Stimulated activated naive CD4-positive, alpha-beta T cell treated with Interleukin-2 at 50 U/mL for 16 hours (primary cell): Measurements from ENCODE around the gene BMAL1.
A peak's percentile ranks its signal among the peaks of the same experiment; 100 is the strongest.

Experiments used
- DNase-seq: peaks from one replicate; lab custom pipeline; 2025; lab: John Stamatoyannopoulos, UW

BMAL1 gene

GRCh38 chr11:13343931-13344717, 66.5 kb downstream of the BMAL1 start:
- peak; percentile 65 for DNase-seq

GRCh38 chr11:13344818-13345217, 67.2 kb downstream of the BMAL1 start:
- DNase-seq: no peak

GRCh38 chr11:13346470-13346869, 68.9 kb downstream of the BMAL1 start:
- no peak for DNase-seq

- no peak for DNase-seq
Measured at GRCh38 chr11:13347901-13348300, 70.3 kb downstream of the BMAL1 start.

GRCh38 chr11:13348305-13348704, 70.7 kb downstream of the BMAL1 start:
- DNase-seq: no peak

GRCh38 chr11:13349046-13349445, 71.5 kb downstream of the BMAL1 start:
- no peak for DNase-seq

- no peak for DNase-seq
Measured at GRCh38 chr11:13349581-13349980, 72.0 kb downstream of the BMAL1 start.

GRCh38 chr11:13352711-13353110, 75.1 kb downstream of the BMAL1 start:
- DNase-seq: no peak

GRCh38 chr11:13354335-13354734, 76.7 kb downstream of the BMAL1 start:
- no peak for DNase-seq

- no peak for DNase-seq
Measured at GRCh38 chr11:13355191-13355590, 77.6 kb downstream of the BMAL1 start.

GRCh38 chr11:13357232-13357631, 79.6 kb downstream of the BMAL1 start:
- no peak for DNase-seq

- DNase-seq: no peak
Measured at GRCh38 chr11:13358596-13359270, 81.1 kb downstream of the BMAL1 start.

- no peak for DNase-seq
Measured at GRCh38 chr11:13362596-13363109, 85.1 kb downstream of the BMAL1 start.

- DNase-seq: no peak
Measured at GRCh38 chr11:13364388-13364787, 86.8 kb downstream of the BMAL1 start.

GRCh38 chr11:13366266-13367026, 88.9 kb downstream of the BMAL1 start:
- no peak for DNase-seq

GRCh38 chr11:13367115-13367514, 89.5 kb downstream of the BMAL1 start:
- no peak for DNase-seq

GRCh38 chr11:13368041-13368446, 90.5 kb downstream of the BMAL1 start:
- no peak for DNase-seq

- DNase-seq: no peak
Measured at GRCh38 chr11:13373216-13373615, 95.6 kb downstream of the BMAL1 start.

- no peak for DNase-seq
Measured at GRCh38 chr11:13375798-13376197, 98.2 kb downstream of the BMAL1 start.

GRCh38 chr11:13376402-13376801, 98.8 kb downstream of the BMAL1 start:
- DNase-seq: no peak

GRCh38 chr11:13376838-13377237, 99.2 kb downstream of the BMAL1 start:
- no peak for DNase-seq

GRCh38 chr11:13378316-13378715, 100.7 kb downstream of the BMAL1 start:
- no peak for DNase-seq

- DNase-seq: no peak
Measured at GRCh38 chr11:13380731-13381130, 103.1 kb downstream of the BMAL1 start.
